GM13977 (cell line): ENCODE results near the gene JMJD1C.
"Not testable (repeated sequence)": the region's sequence is repeated elsewhere in the genome, so short reads cannot be mapped to it uniquely, and the experiment has no call there.

Experiments
- DNase-seq: peaks from one replicate; pipeline ENCODE4 v3.0.0; 2012; ENCODE audit warnings: low spot score
- CTCF ChIP-seq: IDR thresholded peaks from 2 replicates; pipeline ENCODE4 v1.5.1; 2012; ENCODE audit warnings: mild to moderate bottlenecking, control low read depth; ENCODE audit not compliant: insufficient read depth; ENCODE audit errors: extremely low read depth, missing control alignments
- in situ Hi-C: fragments of 300-500 bp; cut with MboI; formaldehyde crosslinking; loops from one replicate; pipeline ENCODE4 v1.12.0; 2022; ENCODE audit warnings: low sequenced_read_pairs, low pct_unique_long_range_greater_than_20kb, mixed read lengths, inconsistent platforms; ENCODE audit not compliant: unreplicated experiment

The JMJD1C gene

GRCh38 chr10:63304146-63304545 is 161.6 kb downstream of the JMJD1C start:
- in situ Hi-C loops, result no loop called here

GRCh38 chr10:63300801-63301200 is 165.0 kb downstream of the JMJD1C start:
- in situ Hi-C loops, result no loop called here
- TF ChIP-seq CTCF, result no peak
- no peak for DNase-seq

More at GRCh38 chr10:63304146-63304545, 161.6 kb downstream of the JMJD1C start:
- no peak for TF ChIP-seq CTCF
- no peak for DNase-seq

- in situ Hi-C loops, result no loop called here
- DNase-seq, result no peak
These were observed 167.8 kb downstream of the JMJD1C start for GRCh38 chr10:63297941-63298340.

GRCh38 chr10:63294781-63295180 is 171.0 kb downstream of the JMJD1C start:
- DNase-seq, result no peak
- TF ChIP-seq CTCF, result no peak
- in situ Hi-C loops, result no loop called here

More at GRCh38 chr10:63297941-63298340, 167.8 kb downstream of the JMJD1C start:
- no peak for TF ChIP-seq CTCF

- in situ Hi-C loops, DNase-seq: not testable (repeated sequence)
These were observed 172.9 kb downstream of the JMJD1C start for GRCh38 chr10:63292847-63293246.

- no peak for TF ChIP-seq CTCF
- no peak for DNase-seq
- in situ Hi-C loops, result no loop called here
These were observed 177.6 kb downstream of the JMJD1C start for GRCh38 chr10:63288170-63288569.

GRCh38 chr10:63286754-63287264 is 179.0 kb downstream of the JMJD1C start:
- in situ Hi-C loops, result no loop called here
- peak; percentile 37 for DNase-seq
- TF ChIP-seq CTCF, result no peak
